PFSK-1 (cell line): ENCODE data around the gene CCDC171.

ENCODE experiments used
- FOXP2 ChIP-seq: optimal IDR thresholded peaks from 2 replicates; pipeline ENCODE3; 2011; ENCODE audit warnings: borderline replicate concordance, control low read depth, inconsistent platforms; ENCODE audit not compliant: insufficient read depth; ENCODE audit errors: extremely low read length, extremely low read depth
- POLR2AphosphoS5 ChIP-seq: IDR thresholded peaks from 2 replicates; pipeline ENCODE4 v1.6.1; 2012; ENCODE audit warnings: low read depth, mild to moderate bottlenecking, control low read depth, low read length, moderate library complexity
- SIN3A ChIP-seq: IDR thresholded peaks from 2 replicates; pipeline ENCODE4 v1.6.1; 2012; ENCODE audit warnings: mild to moderate bottlenecking, low read length, moderate library complexity, borderline replicate concordance; ENCODE audit not compliant: insufficient read depth
- TAF1 ChIP-seq: IDR thresholded peaks from 2 replicates; pipeline ENCODE4 v1.6.1; 2012; ENCODE audit warnings: low read length, control low read depth, borderline replicate concordance; ENCODE audit not compliant: insufficient read depth
- TF ChIP-seq, protein P1 (sequence below), 2 experiments: IDR thresholded peaks; 2 replicates each; pipeline versions ENCODE4 v1.6.1 to v1.8.0; 2011 to 2012; ENCODE audit warnings: low read depth in 2 of 2, low read length in 2 of 2, control low read depth in 1 of 2, inconsistent platforms in 1 of 2, mild to moderate bottlenecking in 1 of 2, moderate library complexity in 1 of 2; ENCODE audit not compliant: insufficient read depth in 1 of 2

Gene CCDC171

DNA sequence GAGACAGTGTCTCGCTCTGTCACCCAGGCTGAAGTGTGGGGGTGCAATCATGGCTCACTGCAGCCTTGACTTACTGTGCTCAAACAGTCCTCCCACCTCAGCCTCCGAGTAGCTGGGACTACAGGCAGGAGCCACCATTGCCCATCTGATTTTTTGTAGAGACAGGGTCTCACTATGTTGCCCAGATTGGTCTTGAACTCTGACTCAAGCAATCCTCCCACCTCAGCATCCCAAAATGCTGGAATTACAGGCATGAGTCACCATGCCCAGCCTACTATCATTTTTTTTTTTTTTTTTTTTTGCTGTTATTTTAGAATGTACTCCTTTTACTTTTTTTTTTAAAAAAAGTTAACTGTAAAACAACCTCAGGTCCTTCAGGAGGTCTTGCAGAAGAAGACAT lies 449.0 kb downstream of the CCDC171 start:
- no peak for TF ChIP-seq TAF1
- no peak for TF ChIP-seq FOXP2
- no peak for TF ChIP-seq SIN3A
- TF ChIP-seq POLR2AphosphoS5, result no peak
- TF ChIP-seq, protein P1, sequence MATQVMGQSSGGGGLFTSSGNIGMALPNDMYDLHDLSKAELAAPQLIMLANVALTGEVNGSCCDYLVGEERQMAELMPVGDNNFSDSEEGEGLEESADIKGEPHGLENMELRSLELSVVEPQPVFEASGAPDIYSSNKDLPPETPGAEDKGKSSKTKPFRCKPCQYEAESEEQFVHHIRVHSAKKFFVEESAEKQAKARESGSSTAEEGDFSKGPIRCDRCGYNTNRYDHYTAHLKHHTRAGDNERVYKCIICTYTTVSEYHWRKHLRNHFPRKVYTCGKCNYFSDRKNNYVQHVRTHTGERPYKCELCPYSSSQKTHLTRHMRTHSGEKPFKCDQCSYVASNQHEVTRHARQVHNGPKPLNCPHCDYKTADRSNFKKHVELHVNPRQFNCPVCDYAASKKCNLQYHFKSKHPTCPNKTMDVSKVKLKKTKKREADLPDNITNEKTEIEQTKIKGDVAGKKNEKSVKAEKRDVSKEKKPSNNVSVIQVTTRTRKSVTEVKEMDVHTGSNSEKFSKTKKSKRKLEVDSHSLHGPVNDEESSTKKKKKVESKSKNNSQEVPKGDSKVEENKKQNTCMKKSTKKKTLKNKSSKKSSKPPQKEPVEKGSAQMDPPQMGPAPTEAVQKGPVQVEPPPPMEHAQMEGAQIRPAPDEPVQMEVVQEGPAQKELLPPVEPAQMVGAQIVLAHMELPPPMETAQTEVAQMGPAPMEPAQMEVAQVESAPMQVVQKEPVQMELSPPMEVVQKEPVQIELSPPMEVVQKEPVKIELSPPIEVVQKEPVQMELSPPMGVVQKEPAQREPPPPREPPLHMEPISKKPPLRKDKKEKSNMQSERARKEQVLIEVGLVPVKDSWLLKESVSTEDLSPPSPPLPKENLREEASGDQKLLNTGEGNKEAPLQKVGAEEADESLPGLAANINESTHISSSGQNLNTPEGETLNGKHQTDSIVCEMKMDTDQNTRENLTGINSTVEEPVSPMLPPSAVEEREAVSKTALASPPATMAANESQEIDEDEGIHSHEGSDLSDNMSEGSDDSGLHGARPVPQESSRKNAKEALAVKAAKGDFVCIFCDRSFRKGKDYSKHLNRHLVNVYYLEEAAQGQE (IDR thresholded peaks at IDR 0.05; ENCODE audit: insufficient read depth in 1 of 2, low read depth in 2 of 2, low read length in 2 of 2), result no peak

DNA sequence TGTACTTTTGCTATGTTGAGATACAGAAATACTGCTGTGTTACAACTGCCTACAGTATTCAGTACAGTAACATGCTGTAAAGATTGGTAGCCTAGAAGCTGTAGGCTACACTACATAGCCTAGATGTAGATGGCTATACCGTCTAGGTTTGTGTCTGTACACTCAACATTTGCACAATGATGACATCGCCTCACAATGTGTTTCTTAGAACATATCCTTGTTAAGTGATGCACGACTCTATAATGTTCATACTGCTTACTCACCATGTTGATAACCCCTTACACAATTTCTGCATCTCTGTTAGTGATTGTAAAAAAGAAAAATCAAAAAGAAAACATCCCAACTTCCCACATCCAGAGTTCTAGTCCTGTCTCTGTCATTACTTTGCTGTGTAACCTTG lies 450.0 kb downstream of the CCDC171 start:
- TF ChIP-seq POLR2AphosphoS5 (no peak), TAF1 (no peak), FOXP2 (no peak), SIN3A (no peak)
- TF ChIP-seq, protein P1 (IDR thresholded peaks at IDR 0.05; ENCODE audit: insufficient read depth in 1 of 2, low read depth in 2 of 2, low read length in 2 of 2), result no peak

DNA sequence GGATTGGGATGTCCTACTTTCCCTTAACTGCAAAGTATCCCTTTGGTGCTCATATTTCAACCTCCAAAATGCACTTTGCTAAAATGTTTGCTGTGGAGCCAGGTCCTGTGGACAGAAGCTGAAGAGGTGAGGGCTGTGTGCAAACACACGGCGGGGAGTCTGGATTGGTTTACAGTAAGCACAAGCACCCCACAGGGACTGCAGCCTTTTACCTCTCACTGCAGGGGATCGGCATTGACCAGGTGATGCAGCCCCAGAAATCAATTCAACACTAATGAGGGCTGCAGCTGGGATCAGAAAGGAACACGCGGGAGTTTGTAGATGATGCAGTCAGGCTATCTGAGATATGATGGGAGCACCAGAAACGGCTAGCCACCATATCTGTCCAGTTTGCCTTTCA lies 450.9 kb downstream of the CCDC171 start:
- TF ChIP-seq, protein P1 (IDR thresholded peaks at IDR 0.05; ENCODE audit: insufficient read depth in 1 of 2, low read depth in 2 of 2, low read length in 2 of 2), result no peak
- no peak for TF ChIP-seq FOXP2
- no peak for TF ChIP-seq SIN3A

DNA sequence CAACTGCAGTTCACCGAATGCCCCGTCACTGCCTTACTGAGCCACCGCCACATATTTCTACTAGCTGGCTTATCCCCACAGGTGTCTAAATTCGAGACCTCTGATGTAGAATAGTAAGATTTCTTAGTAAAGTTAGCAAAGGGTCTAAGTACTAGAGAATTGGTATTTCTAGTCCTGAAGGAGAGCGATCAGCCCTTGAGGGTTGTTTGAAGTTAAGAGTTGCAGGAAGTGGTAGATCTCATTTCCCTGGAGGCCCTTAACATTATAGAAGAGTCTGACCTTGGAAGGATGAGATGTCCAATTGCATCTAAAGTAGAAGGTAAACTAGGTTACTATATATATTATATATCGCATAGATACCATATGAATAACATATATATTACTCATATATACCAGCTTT lies 451.8 kb downstream of the CCDC171 start:
- TF ChIP-seq POLR2AphosphoS5, result no peak
- no peak for TF ChIP-seq FOXP2
- TF ChIP-seq, protein P1 (IDR thresholded peaks at IDR 0.05; ENCODE audit: insufficient read depth in 1 of 2, low read depth in 2 of 2, low read length in 2 of 2), result no peak
- TF ChIP-seq TAF1, result no peak
- TF ChIP-seq SIN3A, result no peak

DNA sequence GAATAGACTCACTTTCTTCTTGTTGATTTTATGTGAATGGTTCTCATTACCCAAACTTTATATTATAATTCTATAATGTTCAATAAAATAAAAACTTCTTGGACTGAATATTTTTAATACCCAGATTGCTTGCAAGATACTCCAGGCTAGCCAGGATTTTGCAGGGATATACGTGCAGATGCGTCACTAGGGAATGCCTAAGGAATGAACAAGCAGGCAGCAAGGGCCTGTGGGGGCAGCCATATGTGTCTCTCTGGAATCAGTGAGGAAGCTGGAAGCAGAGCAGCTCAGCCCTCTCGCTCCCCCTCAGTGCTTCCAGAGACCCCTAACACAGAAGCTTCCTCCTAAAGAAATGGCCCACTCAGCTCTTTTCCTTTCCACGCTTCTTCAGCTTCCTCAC lies 457.4 kb downstream of the CCDC171 start:
- TF ChIP-seq, protein P1 (IDR thresholded peaks at IDR 0.05; ENCODE audit: insufficient read depth in 1 of 2, low read depth in 2 of 2, low read length in 2 of 2), result no peak
- no peak for TF ChIP-seq TAF1
- no peak for TF ChIP-seq POLR2AphosphoS5
- no peak for TF ChIP-seq FOXP2
- no peak for TF ChIP-seq SIN3A
